Adrenal gland (tissue), 12 donors: ENCODE data around the gene UGT3A1. TPM values are rescaled to one million over a fixed set of nuclear protein-coding genes. Genes with fewer than 3 reads are reported as not detected.
"Not testable (repeated sequence)": the region's sequence is repeated elsewhere in the genome, so short reads cannot be mapped to it uniquely, and the experiment has no call there.

Experiments used
- DNase-seq, 7 donors: peaks; one replicate each; pipeline ENCODE4 v3.0.0-alpha.2; 2019 to 2020
- H3K27ac ChIP-seq, 5 donors: fragments of 200-600 bp; sonication (generic) in 4 of 5; 1 replicate in 3 of 5; 2 replicates in 2 of 5; pipeline versions ENCODE4 v1.5.1 to v1.8.0; 2016 to 2020; ENCODE audit warnings: mild to moderate bottlenecking in 1 of 5
- H3K27me3 ChIP-seq: fragments of 200-600 bp; 2 replicates; pipeline ENCODE4 v1.8.0; 2021
- H3K36me3 ChIP-seq, 2 donors: fragments of 200-600 bp; replicated peaks in 1 of 2; 1 replicate in 1 of 2; 2 replicates in 1 of 2; pipeline versions ENCODE4 v1.5.1 to v1.8.0; 2018 to 2022
- H3K4me1 ChIP-seq, 2 donors: fragments of 200-600 bp; replicated peaks in 1 of 2; 1 replicate in 1 of 2; 2 replicates in 1 of 2; pipeline versions ENCODE4 v1.5.1 to v1.8.0; 2018 to 2021
- H3K4me3 ChIP-seq, 4 donors: fragments of 200-600 bp; sonication (generic) in 3 of 4; one replicate each; pipeline ENCODE4 v1.5.1; 2016 to 2018
- H3K9me3 ChIP-seq, 3 donors: fragments of 200-600 bp; sonication (generic) in 1 of 3; replicated peaks in 1 of 3; 1 replicate in 2 of 3; 2 replicates in 1 of 3; pipeline versions ENCODE4 v1.5.1 to v1.8.0; 2016 to 2021
- CTCF ChIP-seq, 6 experiments: fragments of 450-650 bp in 4 of 6; fragments of 200-600 bp in 2 of 6; sonication (generic) in 1 of 6; IDR thresholded peaks; 1 replicate in 5 of 6; 2 replicates in 1 of 6; pipeline versions ENCODE4 v1.5.1 to v1.8.0; 2016 to 2021; ENCODE audit warnings: antibody characterized with exemption in 6 of 6, mild to moderate bottlenecking in 2 of 6, moderate library complexity in 1 of 6
- POLR2A ChIP-seq, 2 donors: fragments of 450-650 bp; IDR thresholded peaks; one replicate each; pipeline ENCODE4 v1.6.1; 2017; ENCODE audit warnings: antibody characterized with exemption in 2 of 2, mild to moderate bottlenecking in 2 of 2, moderate library complexity in 1 of 2
- WGBS, 4 donors: extraction: QIAGEN DNeasy Blood & Tissue Kit in 2 of 4; methylation state at CpG; one replicate each; pipeline versions ENCODE4 v1.1.5 to v1.1.7; 2013 to 2017; 5-methylcytosine and 5-hydroxymethylcytosine counted together
- intact Hi-C, 2 donors: fragments of 100-400 bp; cut with DNase I; formaldehyde crosslinking; loops; one replicate each; pipeline versions ENCODE4 v1.14.1 to v1.15.0; 2022 to 2023
- polyA plus RNA-seq, 3 donors: library from polyadenylated mRNA; stranded (reverse); fragments of 200-250 nt in 2 of 3; fragments of 350-450 nt in 1 of 3; fragmentation: Illumina TruSeq in 1 of 3; extraction: RNeasy Lipid Tissue Mini Kit (QIAGEN cat#74804) in 1 of 3; gene quantifications; one replicate each; pipeline ENCODE4 v1.2.3, GENCODE V29; 2013 to 2014
- total RNA-seq, 9 donors: library from RNA; depleted of rRNA in 4 of 9; stranded (reverse); fragments of >200 nt in 4 of 9; fragments of 120-200 nt in 1 of 9; fragmentation: NEBNext Ultra II Directional in 1 of 9; extraction: Animal tissue kit (Norgen Biotek cat#: 25700) in 1 of 9; gene quantifications; one replicate each; pipeline versions ENCODE4 v1.1.0 to v1.2.4, GENCODE V29; 2013 to 2023
- donor health status: healthy with polysubstance abuse.
- donor health status: Bipolar disorder and iron deficiency.
- donor health status: DM: yes; HTN: yes; CAD: no.
- donor health status: DM: no; HTN: no; CAD: no.
- donor health status: DM: no; HTN: no; CAD: no.
- donor health status: DM: yes; HTN: yes; CAD: no.

The UGT3A1 gene
- total and polyA plus RNA-seq, 12 donors = 0.22 TPM; not detected in 11

GRCh38 chr5:35988529-35988928 lies 2.7 kb downstream of the UGT3A1 start:
- H3K27ac ChIP-seq = no peak overlapping the region
- H3K36me3 ChIP-seq = no peaks in the 10 kb centered on the region
- 48 to 78% (median 56%) methylated on average over 4 of the region's 4 CpGs for WGBS, 4 donors
- no peak for DNase-seq
- intact Hi-C loops = no loop called here
- H3K27me3 ChIP-seq = no peaks in the 10 kb centered on the region
- no peak overlapping the region for H3K4me3 ChIP-seq
- H3K4me1 ChIP-seq = no peaks in the 10 kb centered on the region
- no peak for TF ChIP-seq POLR2A (IDR thresholded peaks at IDR 0.05)
- no peak for TF ChIP-seq CTCF (IDR thresholded peaks at IDR 0.05)
- H3K9me3 ChIP-seq = no peaks in the 10 kb centered on the region

GRCh38 chr5:35987776-35988175 lies 3.4 kb downstream of the UGT3A1 start:
- intact Hi-C loops = no loop called here
- 34 to 48% (median 39%) methylated on average over 3 of the region's 3 CpGs for WGBS, 4 donors
- no peak overlapping the region for H3K4me3 ChIP-seq
- DNase-seq = no peak
- H3K4me1 ChIP-seq = no peaks in the 10 kb centered on the region
- H3K9me3 ChIP-seq = no peaks in the 10 kb centered on the region
- no peak for TF ChIP-seq CTCF (IDR thresholded peaks at IDR 0.05)
- no peak for TF ChIP-seq POLR2A (IDR thresholded peaks at IDR 0.05)
- no peaks in the 10 kb centered on the region for H3K36me3 ChIP-seq
- no peaks in the 10 kb centered on the region for H3K27me3 ChIP-seq
- H3K27ac ChIP-seq = no peak overlapping the region

- no peaks in the 10 kb centered on the region for H3K27me3 ChIP-seq
- no peaks in the 10 kb centered on the region for H3K9me3 ChIP-seq
- H3K4me3 ChIP-seq = no peak overlapping the region
- no peaks in the 10 kb centered on the region for H3K36me3 ChIP-seq
- intact Hi-C loops = no loop called here
- no peak overlapping the region for H3K27ac ChIP-seq
- H3K4me1 ChIP-seq = no peaks in the 10 kb centered on the region
- TF ChIP-seq CTCF (IDR thresholded peaks at IDR 0.05) (no peak), POLR2A (IDR thresholded peaks at IDR 0.05) (no peak)
- no peak for DNase-seq
These were observed 11.5 kb downstream of the UGT3A1 start for GRCh38 chr5:35979715-35980114.

GRCh38 chr5:35976859-35977258 lies 14.3 kb downstream of the UGT3A1 start:
- H3K27me3 ChIP-seq, H3K27ac ChIP-seq, DNase-seq, H3K9me3 ChIP-seq, intact Hi-C loops, H3K4me3 ChIP-seq, H3K4me1 ChIP-seq, H3K36me3 ChIP-seq: not testable (repeated sequence)
- 51 to 89% (median 55%) methylated on average over 3 of the region's 3 CpGs for WGBS, 4 donors

GRCh38 chr5:35974570-35974969 lies 16.6 kb downstream of the UGT3A1 start:
- Histone ChIP-seq H3K4me3 (no peak overlapping the region), H3K27ac (no peak overlapping the region), H3K36me3 (no peaks in the 10 kb centered on the region), H3K9me3 (no peaks in the 10 kb centered on the region), H3K4me1 (no peaks in the 10 kb centered on the region), H3K27me3 (no peaks in the 10 kb centered on the region)
- no peak for TF ChIP-seq CTCF (IDR thresholded peaks at IDR 0.05)
- no peak for TF ChIP-seq POLR2A (IDR thresholded peaks at IDR 0.05)
- DNase-seq = no peak
- intact Hi-C loops = no loop called here
- WGBS, 4 donors = 63 to 75% (median 71%) methylated on average over 4 of the region's 4 CpGs
